A673 (cell line): ENCODE data around the gene LKAAEAR1.

Experiments used
- EZH2 ChIP-seq: fragments of 200-600 bp; sonication (generic); IDR thresholded peaks from 2 replicates; pipeline ENCODE4 v1.6.1; 2017; ENCODE audit warnings: borderline replicate concordance, low read depth, mild to moderate bottlenecking, mixed read lengths, antibody characterized with exemption, low read length; ENCODE audit not compliant: poor library complexity, severe bottlenecking
- TF ChIP-seq, protein P1 (sequence below): fragments of 300-800, 200-600 bp; sonication (generic); conservative IDR thresholded peaks from 2 replicates; pipeline ENCODE4 v1.5.1; 2017; ENCODE audit warnings: low read depth, mild to moderate bottlenecking, antibody characterized with exemption, low read length, moderate library complexity, mixed read lengths

DNA sequence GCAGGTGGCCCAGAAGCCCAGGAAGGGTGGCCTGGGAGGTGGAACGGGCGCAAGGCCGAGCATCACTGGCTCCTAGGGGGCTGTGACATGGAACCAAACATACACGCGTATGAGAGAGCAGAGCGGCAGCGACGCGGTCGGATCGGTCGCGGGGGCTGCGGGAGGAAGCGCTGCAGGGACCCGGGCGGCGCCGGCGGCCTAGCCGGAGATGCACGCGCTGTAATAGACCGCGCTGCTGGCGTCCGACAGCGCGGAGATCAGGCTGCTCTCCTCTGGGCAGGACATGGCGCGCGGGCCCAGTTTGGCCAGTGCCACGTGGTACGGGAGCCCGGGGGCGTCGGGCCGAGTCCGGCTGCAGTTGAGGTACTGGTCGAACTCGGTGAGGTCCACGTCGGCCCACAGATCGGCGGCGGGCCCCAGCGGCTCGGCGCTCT, 36.2 kb downstream of the LKAAEAR1 start:
- TF ChIP-seq, protein P1, sequence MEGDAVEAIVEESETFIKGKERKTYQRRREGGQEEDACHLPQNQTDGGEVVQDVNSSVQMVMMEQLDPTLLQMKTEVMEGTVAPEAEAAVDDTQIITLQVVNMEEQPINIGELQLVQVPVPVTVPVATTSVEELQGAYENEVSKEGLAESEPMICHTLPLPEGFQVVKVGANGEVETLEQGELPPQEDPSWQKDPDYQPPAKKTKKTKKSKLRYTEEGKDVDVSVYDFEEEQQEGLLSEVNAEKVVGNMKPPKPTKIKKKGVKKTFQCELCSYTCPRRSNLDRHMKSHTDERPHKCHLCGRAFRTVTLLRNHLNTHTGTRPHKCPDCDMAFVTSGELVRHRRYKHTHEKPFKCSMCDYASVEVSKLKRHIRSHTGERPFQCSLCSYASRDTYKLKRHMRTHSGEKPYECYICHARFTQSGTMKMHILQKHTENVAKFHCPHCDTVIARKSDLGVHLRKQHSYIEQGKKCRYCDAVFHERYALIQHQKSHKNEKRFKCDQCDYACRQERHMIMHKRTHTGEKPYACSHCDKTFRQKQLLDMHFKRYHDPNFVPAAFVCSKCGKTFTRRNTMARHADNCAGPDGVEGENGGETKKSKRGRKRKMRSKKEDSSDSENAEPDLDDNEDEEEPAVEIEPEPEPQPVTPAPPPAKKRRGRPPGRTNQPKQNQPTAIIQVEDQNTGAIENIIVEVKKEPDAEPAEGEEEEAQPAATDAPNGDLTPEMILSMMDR: no peak
- TF ChIP-seq EZH2: no peak
